ENCODE results near the gene IL17RA.
"Not testable (repeated sequence)": the region's sequence is repeated elsewhere in the genome, so short reads cannot be mapped to it uniquely, and the experiment has no call there.

The IL17RA gene

DNA sequence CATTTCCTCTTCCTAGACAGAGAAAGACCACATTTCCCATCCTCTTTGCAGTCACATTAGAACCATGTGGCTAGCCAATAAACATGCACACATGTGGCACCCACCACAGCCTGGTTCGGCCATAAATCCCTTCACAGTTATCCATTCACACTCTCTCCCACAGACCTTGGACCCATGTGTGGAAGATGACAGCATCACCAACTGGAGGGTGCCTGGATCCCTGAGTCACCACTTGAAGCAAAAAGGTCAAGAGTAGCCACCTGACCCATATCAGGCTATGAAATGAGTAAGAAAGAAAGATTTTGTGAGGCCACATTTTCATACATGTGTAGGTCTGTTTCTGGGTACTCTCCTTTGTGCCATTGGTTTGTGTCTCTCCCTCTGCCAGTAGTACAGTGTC is 45.4 kb downstream of the IL17RA start:
- no peak for DNase-seq

- DNase-seq, result no peak
These were observed 46.9 kb downstream of the IL17RA start for GRCh38 chr22:17131686-17132085.

GRCh38 chr22:17132112-17132511 is 47.3 kb downstream of the IL17RA start:
- no peak for DNase-seq

GRCh38 chr22:17133137-17133536 is 48.3 kb downstream of the IL17RA start:
- DNase-seq, result no peak

DNA sequence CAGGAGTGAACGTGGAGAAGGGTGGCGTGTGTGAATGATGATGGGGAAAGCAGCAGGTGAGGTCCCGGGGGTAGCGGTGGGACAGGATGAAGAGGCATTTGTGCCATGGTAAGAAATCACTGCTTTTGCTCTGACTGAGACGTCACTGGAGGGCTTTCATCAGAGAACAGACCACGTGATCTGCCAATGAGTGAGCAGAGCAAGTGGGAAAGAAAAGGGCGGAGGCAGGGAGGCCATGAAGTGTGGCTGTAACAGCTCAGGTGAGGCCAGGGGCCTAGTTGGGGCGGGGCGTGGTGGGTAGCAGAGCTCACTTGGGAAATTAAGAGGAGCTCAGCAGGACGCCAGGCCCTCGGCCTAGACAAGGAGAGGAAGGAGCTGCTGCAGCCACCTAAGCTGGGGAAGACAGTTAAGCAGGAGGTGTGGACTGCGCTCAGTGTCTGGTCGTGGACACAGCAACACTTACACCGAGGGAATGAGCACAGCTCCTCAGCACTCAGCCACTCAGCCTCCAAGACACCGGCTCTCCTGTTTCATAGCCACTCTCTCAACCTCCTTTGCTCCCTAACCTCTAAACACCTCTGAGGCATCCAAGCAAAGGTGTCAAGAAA is 50.5 kb downstream of the IL17RA start:
- DNase-seq, result no peak

- no peak for DNase-seq
These were observed 52.4 kb downstream of the IL17RA start for GRCh38 chr22:17137170-17137569.

DNA sequence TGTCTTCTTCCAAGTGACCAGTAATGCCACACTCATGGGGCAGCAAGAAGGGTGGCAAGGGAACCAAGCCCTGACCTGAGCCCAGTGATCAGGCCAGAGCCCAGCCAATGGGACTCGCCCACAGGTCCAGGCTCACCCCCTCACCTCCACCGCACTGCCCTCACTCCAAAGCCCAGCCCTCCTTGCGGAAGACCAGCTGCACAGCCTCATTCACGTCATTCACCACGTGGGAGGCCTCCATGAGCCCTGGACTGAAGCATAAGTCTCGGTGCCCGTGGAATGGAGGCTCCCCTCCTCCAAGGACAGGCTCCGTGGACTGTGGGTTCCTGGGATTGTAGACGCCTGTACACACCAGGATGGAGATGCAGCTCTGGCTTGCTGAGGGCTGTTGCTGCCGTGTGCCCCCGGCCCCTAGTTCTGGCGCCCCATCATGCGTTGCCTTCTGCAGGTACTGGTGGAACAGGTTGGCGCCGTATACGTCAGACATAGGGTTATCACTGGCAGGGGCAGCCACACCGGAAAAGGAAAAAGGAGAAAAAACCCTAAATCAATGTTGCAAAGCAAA is 53.1 kb downstream of the IL17RA start:
- DNase-seq, result no peak

GRCh38 chr22:17138513-17138912 is 53.7 kb downstream of the IL17RA start:
- DNase-seq, result no peak

- DNase-seq, result no peak
These were observed 55.2 kb downstream of the IL17RA start for GRCh38 chr22:17140022-17140421.

- no peak for DNase-seq
These were observed 56.3 kb downstream of the IL17RA start for GRCh38 chr22:17140826-17141766.

GRCh38 chr22:17143101-17143500 is 58.3 kb downstream of the IL17RA start:
- DNase-seq, result no peak

GRCh38 chr22:17143826-17144225 is 59.0 kb downstream of the IL17RA start:
- no peak for DNase-seq

- no peak for DNase-seq
These were observed 60.4 kb downstream of the IL17RA start for GRCh38 chr22:17145021-17145680.

- DNase-seq, result not testable (repeated sequence)
These were observed 62.7 kb downstream of the IL17RA start for GRCh38 chr22:17147458-17147857.

DNA sequence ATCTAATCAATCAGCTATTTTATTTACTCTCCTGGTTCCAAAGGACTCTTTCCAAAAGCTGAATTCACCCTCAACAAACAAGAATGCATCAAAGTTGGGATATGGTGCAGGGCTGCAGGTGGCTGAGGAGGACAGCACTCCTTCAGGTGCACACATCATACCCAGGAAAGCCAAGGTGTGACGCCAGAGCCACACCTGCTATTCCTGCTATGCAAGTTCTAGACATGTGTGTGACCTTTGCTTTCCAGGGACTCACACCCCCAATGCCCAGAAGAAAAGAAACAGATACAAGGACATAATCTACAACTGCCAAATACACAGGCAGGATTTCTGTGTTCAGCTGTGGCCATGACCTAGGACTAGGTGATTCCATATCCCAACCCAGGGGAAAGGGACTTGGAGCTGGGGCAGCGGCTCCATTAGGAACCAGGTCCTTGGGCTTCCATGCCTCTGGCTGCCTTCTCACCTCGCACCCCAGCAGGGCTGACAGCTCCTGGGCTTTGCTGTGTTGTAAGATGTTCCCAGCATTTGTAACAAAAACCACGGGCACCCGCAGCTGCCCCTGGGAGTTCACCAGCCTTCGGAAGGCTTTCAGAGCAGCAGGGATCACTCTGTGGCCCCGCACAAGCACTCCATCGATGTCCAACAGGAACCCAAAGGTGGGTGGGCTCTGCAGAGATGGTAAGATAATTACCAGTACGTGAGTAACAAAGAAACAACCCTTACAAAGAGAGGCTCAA is 64.4 kb downstream of the IL17RA start:
- DNase-seq, result no peak

- peak; percentile 5 for DNase-seq
These were observed 67.5 kb downstream of the IL17RA start for GRCh38 chr22:17152340-17152739.

DNA sequence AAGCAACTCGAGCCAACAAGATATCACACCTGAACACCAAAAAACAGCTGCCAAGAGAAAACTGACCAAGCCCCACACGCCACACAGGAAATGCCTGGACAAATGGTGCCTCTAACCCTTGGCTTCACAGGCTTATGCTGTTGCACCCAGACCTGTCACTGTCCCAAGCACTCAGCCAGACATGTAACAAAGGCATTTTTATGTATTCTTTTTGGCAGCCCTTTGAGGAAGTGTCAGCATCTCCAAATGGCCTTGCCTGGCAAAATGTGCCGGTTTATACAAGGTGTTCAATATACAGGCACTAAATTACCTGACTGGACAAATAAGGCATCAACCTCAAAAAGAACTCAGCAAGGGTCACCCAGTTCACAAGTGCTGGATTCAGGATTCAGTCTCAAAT is 68.2 kb downstream of the IL17RA start:
- no peak for DNase-seq

DNA sequence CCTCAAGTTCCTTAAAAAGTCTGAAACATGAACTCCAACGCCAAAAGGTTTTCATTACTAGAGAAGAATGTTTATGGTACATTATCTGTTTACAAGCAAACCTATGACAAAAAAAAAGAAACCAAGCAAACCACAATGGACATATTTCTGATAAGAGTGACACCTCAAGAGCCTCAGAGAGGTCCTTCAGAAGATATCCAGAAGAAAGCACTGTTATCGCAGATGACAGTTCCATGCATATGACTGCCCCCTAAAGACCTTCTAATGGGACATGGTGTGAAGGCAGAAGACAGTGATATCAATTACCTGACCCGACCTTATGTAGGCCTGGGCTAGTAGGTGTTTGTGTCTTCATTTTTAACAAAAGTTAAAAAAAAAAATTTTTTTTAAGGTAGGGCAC is 71.1 kb downstream of the IL17RA start:
- no peak for DNase-seq

- no peak for DNase-seq
These were observed 72.9 kb downstream of the IL17RA start for GRCh38 chr22:17157714-17158113.

GRCh38 chr22:17158176-17158567 is 73.4 kb downstream of the IL17RA start:
- no peak for DNase-seq

GRCh38 chr22:17158568-17159503 is 74.0 kb downstream of the IL17RA start, which contains the start of gene HDHD5:
Gene HDHD5, minus strand, starts transcription at chr22:17159277. Its CDS starts 26 bp downstream, at chr22:17159251.
- peak; percentile 94 for DNase-seq

Measured in right forelimb (tissue), 1 donor.